Measurements from ENCODE around the gene ATP2C1.

GRCh38 chr3:131018970-131019369 is 125.1 kb downstream of the ATP2C1 start:
- TF ChIP-seq, protein P1, sequence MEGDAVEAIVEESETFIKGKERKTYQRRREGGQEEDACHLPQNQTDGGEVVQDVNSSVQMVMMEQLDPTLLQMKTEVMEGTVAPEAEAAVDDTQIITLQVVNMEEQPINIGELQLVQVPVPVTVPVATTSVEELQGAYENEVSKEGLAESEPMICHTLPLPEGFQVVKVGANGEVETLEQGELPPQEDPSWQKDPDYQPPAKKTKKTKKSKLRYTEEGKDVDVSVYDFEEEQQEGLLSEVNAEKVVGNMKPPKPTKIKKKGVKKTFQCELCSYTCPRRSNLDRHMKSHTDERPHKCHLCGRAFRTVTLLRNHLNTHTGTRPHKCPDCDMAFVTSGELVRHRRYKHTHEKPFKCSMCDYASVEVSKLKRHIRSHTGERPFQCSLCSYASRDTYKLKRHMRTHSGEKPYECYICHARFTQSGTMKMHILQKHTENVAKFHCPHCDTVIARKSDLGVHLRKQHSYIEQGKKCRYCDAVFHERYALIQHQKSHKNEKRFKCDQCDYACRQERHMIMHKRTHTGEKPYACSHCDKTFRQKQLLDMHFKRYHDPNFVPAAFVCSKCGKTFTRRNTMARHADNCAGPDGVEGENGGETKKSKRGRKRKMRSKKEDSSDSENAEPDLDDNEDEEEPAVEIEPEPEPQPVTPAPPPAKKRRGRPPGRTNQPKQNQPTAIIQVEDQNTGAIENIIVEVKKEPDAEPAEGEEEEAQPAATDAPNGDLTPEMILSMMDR (IDR thresholded peaks at IDR 0.05 in 8 of 11, conservative IDR thresholded peaks at IDR 0.05 in 3 of 11): no peak
- TF ChIP-seq POLR2A (IDR thresholded peaks at IDR 0.05): no peak
